Osteoblast (primary cell): ENCODE results near the gene HOXD4. TPM values are rescaled to one million over a fixed set of nuclear protein-coding genes. Genes with fewer than 3 reads are reported as not detected.

Source experiments
- DNase-seq: peaks from one replicate; pipeline ENCODE4 v3.0.0; 2011; ENCODE audit warnings: low spot score, mixed read lengths; ENCODE audit not compliant: insufficient read length; ENCODE audit errors: missing footprints
- H2AFZ ChIP-seq: 2 replicates; pipeline ENCODE4 v1.6.0; 2011; ENCODE audit warnings: mild to moderate bottlenecking, low read length
- H3K27ac ChIP-seq: 2 replicates; pipeline ENCODE4 v1.5.1; 2011; ENCODE audit warnings: mild to moderate bottlenecking, low read depth, low read length, moderate library complexity
- H3K27me3 ChIP-seq: 2 replicates; pipeline ENCODE4 v1.6.0; 2012; ENCODE audit warnings: mild to moderate bottlenecking, control low read depth, inconsistent platforms, low read length, moderate library complexity; ENCODE audit not compliant: insufficient read depth
- H3K36me3 ChIP-seq: 2 replicates; pipeline ENCODE4 v1.5.1; 2011; ENCODE audit warnings: mild to moderate bottlenecking, low read length, control low read depth, moderate library complexity; ENCODE audit not compliant: insufficient read depth
- H3K4me1 ChIP-seq: 2 replicates; pipeline ENCODE4 v1.5.1; 2011; ENCODE audit warnings: mild to moderate bottlenecking, low read length, control low read depth, moderate library complexity; ENCODE audit not compliant: insufficient read depth
- H3K4me2 ChIP-seq: 2 replicates; pipeline ENCODE4 v1.6.0; 2011; ENCODE audit warnings: mild to moderate bottlenecking, low read length; ENCODE audit not compliant: insufficient read depth
- H3K4me3 ChIP-seq: fragments of 200-600 bp; sonication (generic); 3 replicates; pipeline ENCODE4 v1.5.1; 2012; ENCODE audit warnings: mild to moderate bottlenecking, low read length, inconsistent platforms; ENCODE audit not compliant: insufficient read depth
- H3K79me2 ChIP-seq: 2 replicates; pipeline ENCODE4 v1.6.0; 2012; ENCODE audit warnings: mild to moderate bottlenecking, low read length, control low read depth, inconsistent platforms; ENCODE audit not compliant: insufficient read depth
- H3K9me3 ChIP-seq: 2 replicates; pipeline ENCODE4 v1.5.1; 2011; ENCODE audit warnings: low read depth, low read length, control low read depth
- H4K20me1 ChIP-seq: 2 replicates; pipeline ENCODE4 v1.6.0; 2012; ENCODE audit warnings: mild to moderate bottlenecking, low read length, control low read depth; ENCODE audit not compliant: insufficient read depth
- CTCF ChIP-seq: IDR thresholded peaks from 2 replicates; pipeline ENCODE4 v1.5.1; 2011; ENCODE audit warnings: mild to moderate bottlenecking, low read depth, low read length, moderate library complexity; ENCODE audit errors: extremely low read depth
- total RNA-seq: library from RNA; depleted of rRNA; stranded (reverse); fragments of >200 nt; gene quantifications from 2 replicates; pipeline ENCODE4 v1.2.3, GENCODE V29; 2012

The HOXD4 gene
- total RNA-seq, 1 donor: 0.36 TPM

GRCh38 chr2:176109192-176109901, 42.0 kb upstream of the HOXD4 start:
- H3K4me2 ChIP-seq: no peak overlapping the region
- H3K4me3 ChIP-seq: no peak overlapping the region
- peaks cover 91% of the 10 kb centered on the region for H3K27me3 ChIP-seq
- no peak for TF ChIP-seq CTCF
- H3K27ac ChIP-seq: no peak overlapping the region
- H3K79me2 ChIP-seq: no peaks in the 10 kb centered on the region
- no peaks in the 10 kb centered on the region for H4K20me1 ChIP-seq
- no peaks in the 10 kb centered on the region for H3K9me3 ChIP-seq
- no peaks in the 10 kb centered on the region for H3K36me3 ChIP-seq
- peak; percentile 80 for DNase-seq
- H2AFZ ChIP-seq: no peak overlapping the region
- no peaks in the 10 kb centered on the region for H3K4me1 ChIP-seq

- H3K27me3 ChIP-seq: peaks cover 91% of the 10 kb centered on the region
- DNase-seq: no peak
- H3K4me1 ChIP-seq: no peaks in the 10 kb centered on the region
- H3K4me2 ChIP-seq: no peak overlapping the region
- H3K9me3 ChIP-seq: no peaks in the 10 kb centered on the region
- H2AFZ ChIP-seq: no peak overlapping the region
- no peaks in the 10 kb centered on the region for H3K79me2 ChIP-seq
- no peak overlapping the region for H3K4me3 ChIP-seq
- no peak for TF ChIP-seq CTCF
- no peaks in the 10 kb centered on the region for H3K36me3 ChIP-seq
- H3K27ac ChIP-seq: no peak overlapping the region
- no peaks in the 10 kb centered on the region for H4K20me1 ChIP-seq
Observed at GRCh38 chr2:176109946-176110345, 41.4 kb upstream of the HOXD4 start.

GRCh38 chr2:176110415-176111308, 40.7 kb upstream of the HOXD4 start:
- no peaks in the 10 kb centered on the region for H3K9me3 ChIP-seq
- no peak overlapping the region for H2AFZ ChIP-seq
- no peak overlapping the region for H3K27ac ChIP-seq
- H3K4me1 ChIP-seq: no peaks in the 10 kb centered on the region
- no peak overlapping the region for H3K4me2 ChIP-seq
- H3K36me3 ChIP-seq: no peaks in the 10 kb centered on the region
- no peaks in the 10 kb centered on the region for H3K79me2 ChIP-seq
- no peak overlapping the region for H3K4me3 ChIP-seq
- peaks cover 91% of the 10 kb centered on the region for H3K27me3 ChIP-seq
- no peaks in the 10 kb centered on the region for H4K20me1 ChIP-seq
- no peak for DNase-seq
- no peak for TF ChIP-seq CTCF

GRCh38 chr2:176111309-176111663, 40.1 kb upstream of the HOXD4 start:
- DNase-seq: peak; percentile 96
- TF ChIP-seq CTCF: peak; percentile 85
- H3K36me3 ChIP-seq: no peaks in the 10 kb centered on the region
- H3K4me2 ChIP-seq: no peak overlapping the region
- peaks cover 91% of the 10 kb centered on the region for H3K27me3 ChIP-seq
- H3K4me3 ChIP-seq: no peak overlapping the region
- no peaks in the 10 kb centered on the region for H4K20me1 ChIP-seq
- no peaks in the 10 kb centered on the region for H3K4me1 ChIP-seq
- no peaks in the 10 kb centered on the region for H3K79me2 ChIP-seq
- no peak overlapping the region for H2AFZ ChIP-seq
- no peak overlapping the region for H3K27ac ChIP-seq
- no peaks in the 10 kb centered on the region for H3K9me3 ChIP-seq
